GM23248 (cell line): Measurements from ENCODE around the gene PLCH1.

Experiments used
- EZH2 ChIP-seq: fragments of 200-600 bp; sonication (generic); IDR thresholded peaks from 2 replicates; pipeline ENCODE4 v1.6.1; 2018; ENCODE audit warnings: antibody characterized with exemption, mild to moderate bottlenecking; ENCODE audit not compliant: insufficient read depth, poor library complexity, severe bottlenecking
- EZH2phosphoT487 ChIP-seq: fragments of 200-600 bp; sonication (generic); IDR thresholded peaks from 2 replicates; pipeline ENCODE4 v1.6.1; 2018; ENCODE audit warnings: antibody characterized with exemption, moderate library complexity, mild to moderate bottlenecking, low read depth; ENCODE audit not compliant: insufficient read depth

GRCh38 chr3:155528579-155528978, 216.3 kb downstream of the PLCH1 start:
- no peak for TF ChIP-seq EZH2
- TF ChIP-seq EZH2phosphoT487 = no peak
